DND-41 (cell line): ENCODE measurements around the gene CDR2.
"Not testable (repeated sequence)": the region's sequence is repeated elsewhere in the genome, so short reads cannot be mapped to it uniquely, and the experiment has no call there.

Experiments
- ATAC-seq: fragments of 200-7000 bp; cut with Tn5 transposase; 3 replicates; pipeline ENCODE4 v1.9.1; 2021; ENCODE audit warnings: low read depth; ENCODE audit not compliant: insufficient read depth
- DNase-seq: peaks from one replicate; pipeline ENCODE4 v3.0.0-alpha.2; 2020
- H2AFZ ChIP-seq: 2 replicates; pipeline ENCODE4 v1.6.0; 2012; ENCODE audit warnings: low read depth, low read length
- H3K27ac ChIP-seq: 2 replicates; pipeline ENCODE4 v1.5.1; 2012; ENCODE audit warnings: low read length, inconsistent platforms
- H3K27me3 ChIP-seq: fragments of 200-600 bp; sonication (generic); 2 replicates; pipeline ENCODE4 v1.6.0; 2012; ENCODE audit warnings: low read length, mild to moderate bottlenecking, inconsistent platforms; ENCODE audit not compliant: insufficient read depth, poor library complexity
- H3K36me3 ChIP-seq: 2 replicates; pipeline ENCODE4 v1.5.1; 2012; ENCODE audit warnings: low read length, inconsistent platforms; ENCODE audit not compliant: insufficient read depth
- H3K4me1 ChIP-seq: 2 replicates; pipeline ENCODE4 v1.5.1; 2012; ENCODE audit warnings: mild to moderate bottlenecking, low read length; ENCODE audit not compliant: insufficient read depth
- H3K4me2 ChIP-seq: 2 replicates; pipeline ENCODE4 v1.6.0; 2012; ENCODE audit warnings: mild to moderate bottlenecking, moderate library complexity, low read length, inconsistent platforms; ENCODE audit not compliant: insufficient read depth
- H3K4me3 ChIP-seq, 2 experiments: fragments of 200-600 bp in 1 of 2; shearing (Covaris generic) in 1 of 2; 2 replicates each; pipeline ENCODE4 v1.5.1; 2012 to 2016; ENCODE audit warnings: inconsistent platforms in 2 of 2, low read length in 2 of 2, mild to moderate bottlenecking in 2 of 2, low read depth in 1 of 2, moderate library complexity in 1 of 2
- H3K79me2 ChIP-seq: 2 replicates; pipeline ENCODE4 v1.6.0; 2012; ENCODE audit warnings: low read length, inconsistent platforms; ENCODE audit not compliant: insufficient read depth
- H3K9ac ChIP-seq: 2 replicates; pipeline ENCODE4 v1.6.0; 2012; ENCODE audit warnings: low read depth, mild to moderate bottlenecking, inconsistent platforms, low read length, moderate library complexity
- H3K9me3 ChIP-seq: 2 replicates; pipeline ENCODE4 v1.5.1; 2012; ENCODE audit warnings: low read length, moderate library complexity, mild to moderate bottlenecking, inconsistent platforms; ENCODE audit not compliant: insufficient read depth, severe bottlenecking
- H4K20me1 ChIP-seq: 2 replicates; pipeline ENCODE4 v1.6.0; 2012; ENCODE audit warnings: low read length; ENCODE audit not compliant: insufficient read depth
- CTCF ChIP-seq: IDR thresholded peaks from 2 replicates; pipeline ENCODE4 v1.5.1; 2012; ENCODE audit warnings: borderline replicate concordance, low read length, moderate library complexity, mild to moderate bottlenecking; ENCODE audit not compliant: poor library complexity, severe bottlenecking; ENCODE audit errors: extremely low read depth
- EZH2 ChIP-seq: IDR thresholded peaks from 3 replicates; pipeline ENCODE4 v1.6.1; 2012; ENCODE audit warnings: borderline replicate concordance, low read depth, mild to moderate bottlenecking, moderate library complexity, low read length, inconsistent platforms; ENCODE audit not compliant: severe bottlenecking

CDR2 gene

DNA sequence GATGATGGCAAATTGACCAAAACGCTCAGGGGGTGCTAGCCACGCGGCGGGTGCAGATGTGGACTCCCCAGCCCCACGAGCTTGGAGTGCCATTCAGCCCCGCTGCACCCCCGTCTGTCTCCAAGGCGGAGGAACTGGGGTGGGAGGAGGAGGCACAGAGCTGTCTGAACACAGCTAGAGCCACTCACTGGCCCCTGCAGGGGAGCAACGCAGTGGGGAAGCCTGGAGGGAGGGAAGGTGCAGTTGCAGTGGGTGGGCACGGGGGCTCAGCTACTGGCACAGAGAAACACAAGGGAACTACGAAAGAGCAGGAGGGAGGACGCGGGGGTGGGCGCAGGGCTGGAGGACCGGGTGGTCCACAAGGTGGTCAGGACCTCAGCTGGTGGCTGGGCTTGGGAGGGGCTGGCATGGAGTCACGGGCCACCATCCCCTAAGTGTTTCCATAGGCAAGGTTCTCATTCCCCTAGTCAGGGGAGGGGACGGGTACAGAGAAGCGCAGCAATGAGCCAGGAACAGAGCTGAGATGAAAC lies 46.3 kb upstream of the CDR2 start:
- Histone ChIP-seq H3K4me2 (no peak overlapping the region), H3K9ac (no peak overlapping the region), H3K9me3 (no peaks in the 10 kb centered on the region), H3K36me3 (peaks cover 13% of the 10 kb centered on the region), H3K79me2 (no peaks in the 10 kb centered on the region), H3K4me3 (no peak overlapping the region), H4K20me1 (no peaks in the 10 kb centered on the region; the same call in 1 of the 2 replicates), H2AFZ (no peak overlapping the region), H3K27ac (no peak overlapping the region), H3K27me3 (no peaks in the 10 kb centered on the region), H3K4me1 (no peaks in the 10 kb centered on the region)
- ATAC-seq (no peak), DNase-seq (no peak)
- TF ChIP-seq CTCF (no peak), EZH2 (no peak)

DNA sequence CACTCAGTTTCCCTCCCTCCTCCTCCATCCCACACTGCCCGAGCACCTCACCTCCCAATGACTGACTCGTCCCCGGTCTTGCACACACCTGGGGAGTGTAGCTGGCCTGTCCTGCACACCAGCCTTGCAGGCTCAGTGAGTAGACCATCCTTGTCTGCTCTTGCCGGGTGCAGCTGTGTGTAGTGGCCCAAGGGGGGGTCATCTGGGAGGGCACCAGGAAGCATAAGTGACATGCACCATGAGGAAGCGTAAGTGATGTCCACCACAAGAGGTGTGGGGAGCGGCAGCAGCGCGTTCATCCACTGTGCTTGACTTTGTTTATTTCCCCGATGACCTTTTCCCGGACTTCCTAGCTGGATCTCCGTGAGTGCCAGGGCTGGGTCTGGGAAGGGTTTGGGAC lies 45.5 kb upstream of the CDR2 start:
- Histone ChIP-seq H2AFZ (no peak overlapping the region), H3K9me3 (no peaks in the 10 kb centered on the region), H4K20me1 (no peaks in the 10 kb centered on the region; the same call in 1 of the 2 replicates), H3K27me3 (no peaks in the 10 kb centered on the region), H3K4me3 (no peak overlapping the region), H3K79me2 (no peaks in the 10 kb centered on the region), H3K9ac (no peak overlapping the region), H3K4me2 (no peak overlapping the region), H3K36me3 (peaks cover 13% of the 10 kb centered on the region), H3K27ac (no peak overlapping the region), H3K4me1 (no peaks in the 10 kb centered on the region)
- ATAC-seq (no peak), DNase-seq (no peak)
- TF ChIP-seq CTCF (no peak), EZH2 (no peak)

DNA sequence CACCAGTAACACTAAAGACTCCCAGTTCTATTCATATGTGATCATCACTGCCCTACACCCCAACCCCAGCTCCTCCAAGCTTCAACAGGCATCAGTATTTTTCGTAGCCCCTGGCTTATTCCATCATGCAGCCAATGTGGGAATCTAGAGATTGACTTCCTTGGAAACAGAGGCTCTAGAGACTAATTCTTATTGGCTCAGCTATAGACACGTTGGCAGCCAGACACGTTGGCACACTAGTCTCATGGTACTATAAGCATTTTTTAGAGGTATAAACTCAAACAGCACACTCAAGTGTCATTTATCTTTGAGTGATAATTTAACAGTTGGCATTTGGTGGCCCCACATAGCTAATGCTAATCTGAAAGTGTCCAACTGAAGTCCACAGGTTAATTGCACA lies 44.4 kb upstream of the CDR2 start:
- Histone ChIP-seq H3K4me3 (no peak overlapping the region), H2AFZ (no peak overlapping the region), H3K27me3 (no peaks in the 10 kb centered on the region), H3K36me3 (peaks cover 11% of the 10 kb centered on the region), H3K9me3 (no peaks in the 10 kb centered on the region), H3K4me1 (no peaks in the 10 kb centered on the region), H4K20me1 (no peaks in the 10 kb centered on the region; the same call in 1 of the 2 replicates), H3K79me2 (no peaks in the 10 kb centered on the region), H3K4me2 (no peak overlapping the region), H3K9ac (no peak overlapping the region), H3K27ac (no peak overlapping the region)
- no peak for ATAC-seq
- no peak for DNase-seq
- TF ChIP-seq EZH2 (no peak), CTCF (no peak)

DNA sequence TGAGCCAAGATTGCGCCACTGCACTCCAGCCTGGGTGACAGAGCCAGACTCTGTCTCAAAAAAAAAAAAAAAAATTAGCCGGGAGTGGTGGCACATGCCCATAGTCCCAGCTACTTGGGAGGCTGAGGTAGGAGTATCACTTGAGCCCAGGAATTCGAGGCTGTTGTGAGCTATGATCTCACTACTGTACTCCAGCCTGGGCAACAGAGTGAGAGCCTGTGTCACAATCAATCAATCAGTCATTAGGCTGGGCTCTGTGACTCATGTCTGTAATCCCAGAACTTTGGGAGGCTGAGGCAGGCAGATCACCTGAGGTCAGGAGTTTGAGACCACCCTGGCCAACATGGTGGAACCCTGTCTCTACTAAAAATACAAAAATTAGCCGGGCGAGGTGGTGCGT lies 43.4 kb upstream of the CDR2 start:
- H2AFZ ChIP-seq, H3K4me2 ChIP-seq, ATAC-seq, H3K4me3 ChIP-seq, H3K79me2 ChIP-seq, H3K4me1 ChIP-seq, H4K20me1 ChIP-seq, H3K9me3 ChIP-seq, DNase-seq, H3K36me3 ChIP-seq, H3K9ac ChIP-seq, H3K27ac ChIP-seq, H3K27me3 ChIP-seq: not testable (repeated sequence)
